ENCODE data around the gene SCAPER. TPM values are rescaled to one million over a fixed set of nuclear protein-coding genes. Genes with fewer than 3 reads are reported as not detected.

The SCAPER gene
- total and polyA plus RNA-seq, 2 of the 4 experiments (the other 2 are of a cell fraction) = 2.9 to 9.7 TPM

DNA sequence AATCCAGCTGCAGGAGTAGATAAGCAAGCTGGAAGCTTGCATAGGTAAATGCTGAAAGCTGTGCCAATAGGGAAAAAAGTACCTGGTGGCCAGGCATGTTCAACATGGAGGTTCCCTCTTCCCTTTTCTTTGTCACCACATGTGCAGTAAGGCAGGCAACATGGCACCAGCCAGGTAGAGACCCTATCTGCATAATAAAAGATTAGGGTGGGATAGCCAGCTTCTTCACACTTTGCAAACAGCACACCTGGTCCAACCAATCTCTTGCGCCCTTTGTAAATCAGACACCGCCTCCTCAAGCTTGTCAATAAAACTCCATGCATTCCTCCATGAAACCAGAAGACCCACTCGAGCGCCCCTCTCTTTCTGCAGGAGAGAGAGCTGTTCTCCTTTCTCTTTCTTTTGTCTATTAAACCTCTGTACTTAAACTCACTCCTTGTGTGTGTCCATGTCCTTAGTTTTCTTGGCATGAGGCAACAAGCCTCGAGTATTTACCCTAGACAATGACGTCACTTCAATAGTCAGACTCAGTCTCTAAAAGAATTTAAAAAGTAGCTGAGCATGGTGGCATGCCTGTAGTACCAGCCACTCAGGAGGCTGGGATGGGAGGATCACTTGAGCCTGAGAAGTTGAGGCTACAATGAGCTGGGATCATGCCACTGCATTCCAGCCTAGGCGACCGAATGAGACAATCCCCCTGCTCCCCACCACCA is 256.3 kb downstream of the SCAPER start:
- dilution Hi-C loops (cut with HindIII; ENCODE audit: low sequenced_read_pairs, unreplicated experiment) = no loop called here
- no TSS peak for BruUV-seq (replicated peaks)

More for the DNA sequence above, 256.3 kb downstream of the SCAPER start:
- intact Hi-C loops (cut with micrococcal nuclease) (no loop called here), in situ Hi-C loops (cut with MboI; ENCODE audit: low sequenced_read_pairs) (no loop called here)
- no peak overlapping the region for H4K8ac ChIP-seq (ENCODE audit: low read depth in 2 of 2, low read length in 2 of 2)
- no peak overlapping the region for H4K5ac ChIP-seq (ENCODE audit: low read depth, low read length)
- no peak overlapping the region for H2AFZ ChIP-seq (replicated peaks; ENCODE audit: low read length, poor library complexity)
- H3K4me2 ChIP-seq (ENCODE audit: low read depth, low read length) = no peak overlapping the region
- H3K79me1 ChIP-seq (ENCODE audit: low read depth in 1 of 2, low read length in 2 of 2) = no peaks in the 10 kb centered on the region
- no peak overlapping the region for H2AK9ac ChIP-seq (replicated peaks; ENCODE audit: low read depth, low read length, poor library complexity)
- H3K4ac ChIP-seq (ENCODE audit: low read depth, low read length) = no peak overlapping the region
- H3K27ac ChIP-seq (ENCODE audit: insufficient read depth, low read length) = no peak overlapping the region
- no peak overlapping the region for H2BK15ac ChIP-seq (ENCODE audit: low read depth, low read length)
- H3K9me1 ChIP-seq (ENCODE audit: insufficient read depth, low read length) = no peaks in the 10 kb centered on the region
- 0 out of 2 replicates have a peak, but pooled peaks cover 1% of the 10 kb centered on the region for H3K4me1 ChIP-seq (ENCODE audit: control insufficient read depth, insufficient read depth, low read length)
- ATAC-seq (ENCODE audit: low read depth) (no peak), DNase-seq (no peak)
- no peak overlapping the region for H2AK5ac ChIP-seq (ENCODE audit: low read depth, low read length)
- H3K27me3 ChIP-seq (ENCODE audit: control insufficient read depth, insufficient read depth, low read length) = no peaks in the 10 kb centered on the region
- H4K20me1 ChIP-seq (ENCODE audit: insufficient read depth, low read length) = no peaks in the 10 kb centered on the region
- H2BK5ac ChIP-seq (ENCODE audit: low read depth, low read length, poor library complexity, severe bottlenecking) = no peak overlapping the region
- no peak overlapping the region for H2BK120ac ChIP-seq (ENCODE audit: low read depth, low read length)
- no peak overlapping the region for H3K23ac ChIP-seq (ENCODE audit: low read depth, low read length)
- no peak for TF ChIP-seq NFE2L2 (IDR thresholded peaks at IDR 0.05; ENCODE audit: low read depth, low read length)
- TF ChIP-seq CHD1 (IDR thresholded peaks at IDR 0.05; ENCODE audit: low read depth, low read length) = no peak
- no peak for TF ChIP-seq RFX5 (IDR thresholded peaks at IDR 0.05; ENCODE audit: low read depth, low read length)
- TF ChIP-seq BHLHE40 (IDR thresholded peaks at IDR 0.05; ENCODE audit: low read depth, low read length) = no peak
- TF ChIP-seq CEBPB (IDR thresholded peaks at IDR 0.05; ENCODE audit: low read depth, low read length) = no peak
- TF ChIP-seq, protein P1, sequence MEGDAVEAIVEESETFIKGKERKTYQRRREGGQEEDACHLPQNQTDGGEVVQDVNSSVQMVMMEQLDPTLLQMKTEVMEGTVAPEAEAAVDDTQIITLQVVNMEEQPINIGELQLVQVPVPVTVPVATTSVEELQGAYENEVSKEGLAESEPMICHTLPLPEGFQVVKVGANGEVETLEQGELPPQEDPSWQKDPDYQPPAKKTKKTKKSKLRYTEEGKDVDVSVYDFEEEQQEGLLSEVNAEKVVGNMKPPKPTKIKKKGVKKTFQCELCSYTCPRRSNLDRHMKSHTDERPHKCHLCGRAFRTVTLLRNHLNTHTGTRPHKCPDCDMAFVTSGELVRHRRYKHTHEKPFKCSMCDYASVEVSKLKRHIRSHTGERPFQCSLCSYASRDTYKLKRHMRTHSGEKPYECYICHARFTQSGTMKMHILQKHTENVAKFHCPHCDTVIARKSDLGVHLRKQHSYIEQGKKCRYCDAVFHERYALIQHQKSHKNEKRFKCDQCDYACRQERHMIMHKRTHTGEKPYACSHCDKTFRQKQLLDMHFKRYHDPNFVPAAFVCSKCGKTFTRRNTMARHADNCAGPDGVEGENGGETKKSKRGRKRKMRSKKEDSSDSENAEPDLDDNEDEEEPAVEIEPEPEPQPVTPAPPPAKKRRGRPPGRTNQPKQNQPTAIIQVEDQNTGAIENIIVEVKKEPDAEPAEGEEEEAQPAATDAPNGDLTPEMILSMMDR (conservative IDR thresholded peaks at IDR 0.05; ENCODE audit: low read depth, low read length) = no peak
- TF ChIP-seq, protein P2, sequence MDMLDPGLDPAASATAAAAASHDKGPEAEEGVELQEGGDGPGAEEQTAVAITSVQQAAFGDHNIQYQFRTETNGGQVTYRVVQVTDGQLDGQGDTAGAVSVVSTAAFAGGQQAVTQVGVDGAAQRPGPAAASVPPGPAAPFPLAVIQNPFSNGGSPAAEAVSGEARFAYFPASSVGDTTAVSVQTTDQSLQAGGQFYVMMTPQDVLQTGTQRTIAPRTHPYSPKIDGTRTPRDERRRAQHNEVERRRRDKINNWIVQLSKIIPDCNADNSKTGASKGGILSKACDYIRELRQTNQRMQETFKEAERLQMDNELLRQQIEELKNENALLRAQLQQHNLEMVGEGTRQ (IDR thresholded peaks at IDR 0.05; ENCODE audit: low read depth, low read length) = no peak
- TF ChIP-seq FOS (IDR thresholded peaks at IDR 0.05; ENCODE audit: low read depth, low read length) = no peak
- TF ChIP-seq, protein P3, sequence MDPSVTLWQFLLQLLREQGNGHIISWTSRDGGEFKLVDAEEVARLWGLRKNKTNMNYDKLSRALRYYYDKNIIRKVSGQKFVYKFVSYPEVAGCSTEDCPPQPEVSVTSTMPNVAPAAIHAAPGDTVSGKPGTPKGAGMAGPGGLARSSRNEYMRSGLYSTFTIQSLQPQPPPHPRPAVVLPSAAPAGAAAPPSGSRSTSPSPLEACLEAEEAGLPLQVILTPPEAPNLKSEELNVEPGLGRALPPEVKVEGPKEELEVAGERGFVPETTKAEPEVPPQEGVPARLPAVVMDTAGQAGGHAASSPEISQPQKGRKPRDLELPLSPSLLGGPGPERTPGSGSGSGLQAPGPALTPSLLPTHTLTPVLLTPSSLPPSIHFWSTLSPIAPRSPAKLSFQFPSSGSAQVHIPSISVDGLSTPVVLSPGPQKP (IDR thresholded peaks at IDR 0.05; ENCODE audit: borderline replicate concordance, low read depth, low read length) = no peak
- no peak for TF ChIP-seq SMC3 (IDR thresholded peaks at IDR 0.05; ENCODE audit: low read depth, low read length)
- no peak for TF ChIP-seq MAZ (IDR thresholded peaks at IDR 0.05; ENCODE audit: borderline replicate concordance, low read depth, low read length)
- TF ChIP-seq RAD21 (IDR thresholded peaks at IDR 0.05; ENCODE audit: low read length) = no peak
- no peak for TF ChIP-seq MAFK (IDR thresholded peaks at IDR 0.05; ENCODE audit: low read depth, low read length)
- no peak for TF ChIP-seq MXI1 (IDR thresholded peaks at IDR 0.05; ENCODE audit: borderline replicate concordance, low read depth, low read length)
- no peak for TF ChIP-seq RCOR1 (IDR thresholded peaks at IDR 0.05; ENCODE audit: insufficient replicate concordance, low read length)
- no peak for TF ChIP-seq POLR2A (IDR thresholded peaks at IDR 0.05; ENCODE audit: low read depth, low read length)
- no peak overlapping the region for H2BK20ac ChIP-seq (ENCODE audit: low read depth, low read length)
- no peak overlapping the region for H3K56ac ChIP-seq (ENCODE audit: extremely low read depth, insufficient read depth, low read length)
- POLR2A ChIA-PET (ENCODE audit: unreplicated experiment) = no interaction called here
- H3K4me3 ChIP-seq (ENCODE audit: insufficient read depth, low read depth, low read length) = no peak overlapping the region
- no peaks in the 10 kb centered on the region for H3K36me3 ChIP-seq (ENCODE audit: control insufficient read depth, insufficient read depth, low read length)
- no peak overlapping the region for H4K91ac ChIP-seq (ENCODE audit: insufficient read depth, low read depth, low read length)
- H3K9ac ChIP-seq (ENCODE audit: low read depth, low read length) = no peak overlapping the region
- CTCF ChIA-PET = interaction anchor here (0.7 kb wide), 1 partner anchor 9 kb away, joined by 3 read pairs; no protein-coding TSS in a partner anchor
- H3K9me3 ChIP-seq (ENCODE audit: control insufficient read depth, insufficient read depth, low read length) = no peaks in the 10 kb centered on the region; the same call in 1 of the 2 replicates
- H3K18ac ChIP-seq (ENCODE audit: low read depth, low read length) = no peak overlapping the region
- H3K14ac ChIP-seq (replicated peaks; ENCODE audit: low read depth, low read length) = no peak overlapping the region
- WGBS, 2 experiments (ENCODE audit: extremely low coverage in 2 of 2, insufficient read length in 1 of 2) = 93% methylated on average over 3 of the region's 8 CpGs; no CpG with 5 or more reads in 1 of the 2 experiments
